ENCODE measurements around the gene MAP1LC3A.

MAP1LC3A gene

GRCh38 chr20:34525709-34526416 lies 32.7 kb upstream of the MAP1LC3A start:
- ATAC-seq (ENCODE audit: insufficient read depth, low read depth) (no peak), DNase-seq (no peak)
- H3K4me3 ChIP-seq (ENCODE audit: low read depth in 1 of 2, low read length in 2 of 2) = no peak overlapping the region
- peaks cover 70% of the 10 kb centered on the region for H3K79me2 ChIP-seq (ENCODE audit: insufficient read depth, low read length)
- H3K4me1 ChIP-seq (ENCODE audit: insufficient read depth, low read length) = no peaks in the 10 kb centered on the region
- no peaks in the 10 kb centered on the region for H3K9me3 ChIP-seq (ENCODE audit: insufficient read depth, low read length, severe bottlenecking)
- no peak overlapping the region for H3K4me2 ChIP-seq (ENCODE audit: insufficient read depth, low read length)
- no peak overlapping the region for H3K27ac ChIP-seq (ENCODE audit: low read length)
- peaks cover 76% of the 10 kb centered on the region for H3K36me3 ChIP-seq (ENCODE audit: insufficient read depth, low read length)
- H3K9ac ChIP-seq (ENCODE audit: low read depth, low read length) = no peak overlapping the region
- no peak overlapping the region for H2AFZ ChIP-seq (ENCODE audit: low read depth, low read length)
- peaks cover 49% of the 10 kb centered on the region for H4K20me1 ChIP-seq (ENCODE audit: insufficient read depth, low read length)
- H3K27me3 ChIP-seq (ENCODE audit: insufficient read depth, low read length, poor library complexity) = no peaks in the 10 kb centered on the region
- no peak for TF ChIP-seq CTCF (IDR thresholded peaks at IDR 0.05; ENCODE audit: borderline replicate concordance, extremely low read depth, low read length, poor library complexity, severe bottlenecking)
- no peak for TF ChIP-seq EZH2 (IDR thresholded peaks at IDR 0.05; ENCODE audit: borderline replicate concordance, low read depth, low read length, severe bottlenecking)

- Histone ChIP-seq H3K9ac (ENCODE audit: low read depth, low read length) (no peak overlapping the region), H3K4me2 (ENCODE audit: insufficient read depth, low read length) (no peak overlapping the region), H3K27ac (ENCODE audit: low read length) (no peak overlapping the region), H2AFZ (ENCODE audit: low read depth, low read length) (no peak overlapping the region), H3K36me3 (ENCODE audit: insufficient read depth, low read length) (peaks cover 82% of the 10 kb centered on the region), H3K9me3 (ENCODE audit: insufficient read depth, low read length, severe bottlenecking) (no peaks in the 10 kb centered on the region), H3K27me3 (ENCODE audit: insufficient read depth, low read length, poor library complexity) (no peaks in the 10 kb centered on the region), H3K4me1 (ENCODE audit: insufficient read depth, low read length) (no peaks in the 10 kb centered on the region), H3K79me2 (ENCODE audit: insufficient read depth, low read length) (peaks cover 68% of the 10 kb centered on the region), H3K4me3 (ENCODE audit: low read depth in 1 of 2, low read length in 2 of 2) (no peak overlapping the region), H4K20me1 (ENCODE audit: insufficient read depth, low read length) (peaks cover 48% of the 10 kb centered on the region)
- ATAC-seq (ENCODE audit: insufficient read depth, low read depth) (no peak), DNase-seq (no peak)
- TF ChIP-seq EZH2 (IDR thresholded peaks at IDR 0.05; ENCODE audit: borderline replicate concordance, low read depth, low read length, severe bottlenecking) (no peak), CTCF (IDR thresholded peaks at IDR 0.05; ENCODE audit: borderline replicate concordance, extremely low read depth, low read length, poor library complexity, severe bottlenecking) (no peak)
Measured at GRCh38 chr20:34526466-34526865, 32.1 kb upstream of the MAP1LC3A start.

- TF ChIP-seq EZH2 (IDR thresholded peaks at IDR 0.05; ENCODE audit: borderline replicate concordance, low read depth, low read length, severe bottlenecking) (no peak), CTCF (IDR thresholded peaks at IDR 0.05; ENCODE audit: borderline replicate concordance, extremely low read depth, low read length, poor library complexity, severe bottlenecking) (no peak)
- Histone ChIP-seq H4K20me1 (ENCODE audit: insufficient read depth, low read length) (peaks cover 48% of the 10 kb centered on the region), H3K79me2 (ENCODE audit: insufficient read depth, low read length) (peaks cover 68% of the 10 kb centered on the region), H3K4me1 (ENCODE audit: insufficient read depth, low read length) (no peaks in the 10 kb centered on the region), H3K4me2 (ENCODE audit: insufficient read depth, low read length) (no peak overlapping the region), H3K36me3 (ENCODE audit: insufficient read depth, low read length) (peaks cover 84% of the 10 kb centered on the region), H3K27me3 (ENCODE audit: insufficient read depth, low read length, poor library complexity) (no peaks in the 10 kb centered on the region), H3K4me3 (ENCODE audit: low read depth in 1 of 2, low read length in 2 of 2) (no peak overlapping the region), H2AFZ (ENCODE audit: low read depth, low read length) (no peak overlapping the region), H3K9ac (ENCODE audit: low read depth, low read length) (no peak overlapping the region), H3K27ac (ENCODE audit: low read length) (no peak overlapping the region), H3K9me3 (ENCODE audit: insufficient read depth, low read length, severe bottlenecking) (no peaks in the 10 kb centered on the region)
- ATAC-seq (ENCODE audit: insufficient read depth, low read depth) (no peak), DNase-seq (no peak)
Measured at GRCh38 chr20:34527016-34527415, 31.5 kb upstream of the MAP1LC3A start.
